HG03342 (cell line): Measurements from ENCODE around the gene RBM11.

ENCODE experiments used
- ATAC-seq: cut with Tn5 transposase; IDR thresholded peaks from one replicate; pipeline ENCODE4 v1.9.1; 2021; ENCODE audit warnings: mild to moderate bottlenecking, moderate library complexity; ENCODE audit not compliant: unreplicated experiment

RBM11 gene

DNA sequence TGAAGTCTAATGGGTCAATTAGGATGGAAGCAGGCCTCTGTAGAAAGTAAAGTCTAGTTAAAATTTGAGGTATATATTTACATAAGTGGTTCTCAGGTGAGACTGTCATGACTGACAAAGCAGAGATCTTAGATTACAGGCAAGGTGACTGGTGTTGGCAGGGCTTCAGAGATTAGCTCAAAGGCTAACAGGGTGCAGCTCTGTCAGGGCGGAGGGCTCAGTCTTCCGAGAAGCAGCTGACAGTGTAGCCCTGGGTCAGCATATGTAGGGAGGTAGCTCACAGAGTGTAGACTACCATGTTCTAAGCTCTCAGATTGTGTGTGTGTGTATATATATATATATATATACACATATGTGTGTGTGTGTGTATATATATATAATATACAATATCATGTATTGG, 54.7 kb downstream of the RBM11 start:
- ATAC-seq, result no peak

DNA sequence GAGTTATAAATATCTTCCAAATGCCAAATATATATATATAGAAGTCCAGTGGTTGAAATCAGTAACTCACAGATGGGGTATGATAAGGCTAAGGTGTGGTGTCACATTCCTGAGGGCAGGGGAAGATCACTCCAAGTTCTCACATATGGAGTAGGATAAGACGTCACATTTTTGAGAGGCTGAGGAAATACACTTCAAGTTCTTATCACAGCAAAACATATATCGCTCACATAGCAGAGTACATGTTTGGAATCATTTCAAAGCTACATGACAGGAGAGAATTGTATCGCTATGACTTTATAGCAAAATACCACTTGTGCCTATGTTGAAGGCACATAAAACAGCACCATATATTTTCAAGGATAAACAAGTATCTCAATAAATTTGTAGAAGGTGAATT, 55.1 kb downstream of the RBM11 start:
- no peak for ATAC-seq

DNA sequence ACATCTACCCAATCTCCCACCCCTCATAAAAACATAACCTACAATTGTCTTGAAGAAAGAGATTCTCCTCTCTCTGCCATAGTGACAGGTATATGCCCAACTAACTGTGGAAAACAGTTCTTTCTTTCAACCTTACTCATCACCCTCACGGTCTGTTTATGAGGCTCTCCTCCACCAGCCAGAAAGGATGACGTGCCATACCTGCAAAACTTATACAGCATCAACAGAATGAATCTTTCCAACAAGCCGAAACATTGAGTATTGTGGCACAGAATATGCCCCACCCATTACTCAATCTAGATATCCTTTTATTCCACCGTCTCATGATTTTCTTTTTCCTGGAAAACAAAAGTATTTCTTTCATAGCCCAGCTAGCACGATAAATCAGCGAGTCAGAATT, 55.7 kb downstream of the RBM11 start:
- no peak for ATAC-seq

DNA sequence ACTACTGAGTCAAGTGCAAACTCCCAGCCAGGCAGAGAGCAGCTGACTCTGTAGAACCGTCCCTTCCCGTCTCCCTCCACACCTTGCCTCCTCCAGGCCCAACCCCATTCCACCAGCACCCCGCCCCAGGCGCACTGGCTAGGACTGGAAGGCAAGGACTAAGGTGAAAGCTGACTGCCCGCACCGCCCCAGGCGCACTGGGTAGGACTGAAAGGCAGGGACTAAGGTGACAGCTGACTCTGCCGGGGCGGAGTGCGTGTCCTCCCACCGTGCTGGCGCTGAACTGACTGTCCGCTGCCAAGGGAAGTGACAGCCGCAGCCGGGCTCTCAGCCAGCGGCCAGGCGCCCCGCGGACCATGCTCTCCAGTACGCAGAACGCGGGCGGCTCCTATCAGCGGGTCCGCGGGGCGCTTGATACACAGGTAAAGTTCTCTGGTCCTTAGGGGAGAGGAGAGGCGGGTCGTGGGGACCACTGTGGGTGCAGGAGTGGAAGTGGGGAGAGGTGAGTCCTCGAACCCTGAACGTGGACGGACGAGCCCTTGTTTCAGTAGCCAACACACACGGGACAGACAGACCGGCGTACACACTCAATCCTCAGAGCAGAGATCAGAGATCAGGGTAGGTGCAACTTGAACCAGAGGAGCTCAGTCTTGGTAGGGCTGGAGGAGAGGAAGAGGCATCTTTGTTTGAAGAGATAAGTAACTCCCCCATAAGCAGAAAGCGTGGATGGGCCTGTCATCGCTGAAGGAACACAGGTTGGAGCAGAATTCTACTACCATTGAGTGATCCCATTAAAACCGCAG, 58.0 kb downstream of the RBM11 start:
- ATAC-seq, result no peak

DNA sequence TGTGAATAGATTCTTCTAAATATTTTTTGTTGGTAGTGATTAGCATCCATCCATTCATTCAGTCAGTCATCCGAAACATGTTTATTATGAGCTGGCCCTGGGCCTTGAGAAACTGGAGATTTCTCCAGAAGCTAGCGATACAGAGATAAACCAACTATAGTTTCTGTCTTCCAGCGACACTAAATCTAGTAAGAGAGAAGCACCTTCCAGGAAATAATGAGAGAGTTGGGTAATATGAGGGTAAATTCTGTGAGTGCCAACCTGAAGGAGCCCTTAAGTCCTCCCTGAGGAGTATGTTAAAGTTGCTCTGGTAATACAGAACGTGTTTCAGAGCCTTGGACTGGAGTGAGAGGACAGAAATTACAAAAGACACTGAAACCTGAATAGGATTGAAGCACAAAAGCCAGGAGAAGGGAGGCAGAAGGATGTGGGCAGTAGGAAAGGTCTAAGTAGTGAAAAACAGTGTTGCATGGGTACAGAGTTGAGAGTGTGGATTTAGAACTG, 59.8 kb downstream of the RBM11 start:
- ATAC-seq, result no peak
